ENCODE data around the gene ALG14.
A peak's percentile ranks its signal among the peaks of the same experiment; 100 is the strongest.
"Not testable (repeated sequence)": the region's sequence is repeated elsewhere in the genome, so short reads cannot be mapped to it uniquely, and the experiment has no call there.

Gene ALG14

DNA sequence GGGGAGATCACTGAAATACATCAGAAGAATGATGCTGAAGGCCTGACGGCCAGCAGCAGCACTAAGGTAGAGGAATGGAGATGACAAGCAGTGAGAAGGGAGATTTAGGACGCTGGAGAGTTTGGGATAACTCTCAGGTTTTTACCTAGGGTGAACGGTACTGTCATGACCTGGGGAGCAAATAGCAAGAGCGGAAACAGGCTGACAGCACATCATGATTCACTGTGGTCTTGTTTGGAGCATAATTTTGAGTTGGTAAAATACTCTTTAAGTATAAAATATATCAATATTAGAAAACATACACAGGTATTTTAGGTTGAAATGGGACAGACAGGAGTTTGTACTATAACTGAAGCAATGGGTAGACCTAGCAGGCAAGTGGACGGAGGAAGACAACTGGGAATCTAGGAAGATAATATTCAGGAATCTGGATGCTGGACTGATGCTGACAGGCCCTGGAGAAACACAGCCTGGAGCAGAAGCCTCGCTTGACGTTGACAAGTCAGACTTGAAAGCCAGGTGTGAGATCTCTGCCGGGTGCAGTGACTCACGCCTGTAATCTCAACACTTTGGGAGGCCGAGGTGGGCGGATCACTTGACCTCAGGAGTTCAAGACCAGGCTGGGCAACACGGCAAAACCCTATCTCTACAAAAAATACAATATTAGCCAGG is 33.3 kb downstream of the ALG14 start:
- H3K9me3 Mint-ChIP-seq: no peaks in the 10 kb centered on the region
- H3K36me3 Mint-ChIP-seq: no peaks in the 10 kb centered on the region
- ATAC-seq (no peak), DNase-seq (ENCODE audit: low spot score in 2 of 2) (no peak)
- no peak overlapping the region for H3K27ac Mint-ChIP-seq
- H3K4me1 Mint-ChIP-seq: no peaks in the 10 kb centered on the region
- no peak overlapping the region for H3K4me3 Mint-ChIP-seq

- no peaks in the 10 kb centered on the region for H3K36me3 Mint-ChIP-seq
- H3K4me3 Mint-ChIP-seq: no peak overlapping the region
- no peak overlapping the region for H3K27ac Mint-ChIP-seq
- H3K9me3 Mint-ChIP-seq: no peaks in the 10 kb centered on the region
- ATAC-seq: no peak
- no peaks in the 10 kb centered on the region for H3K4me1 Mint-ChIP-seq
- no peak for DNase-seq (ENCODE audit: low spot score in 2 of 2)
Measured at GRCh38 chr1:95035536-95035935, 37.2 kb downstream of the ALG14 start.

- Mint-ChIP-seq H3K4me1 (no peaks in the 10 kb centered on the region), H3K4me3 (no peak overlapping the region), H3K9me3 (no peaks in the 10 kb centered on the region), H3K27ac (no peak overlapping the region), H3K36me3 (no peaks in the 10 kb centered on the region)
- ATAC-seq (no peak), DNase-seq (ENCODE audit: low spot score in 2 of 2) (no peak)
Measured at GRCh38 chr1:95034506-95034905, 38.2 kb downstream of the ALG14 start.

GRCh38 chr1:95033843-95034242 is 38.9 kb downstream of the ALG14 start:
- no peak overlapping the region for H3K27ac Mint-ChIP-seq
- ATAC-seq (no peak), DNase-seq (ENCODE audit: low spot score in 2 of 2) (no peak)
- no peaks in the 10 kb centered on the region for H3K4me1 Mint-ChIP-seq
- peaks cover 3% of the 10 kb centered on the region for H3K9me3 Mint-ChIP-seq
- H3K36me3 Mint-ChIP-seq: no peaks in the 10 kb centered on the region
- no peak overlapping the region for H3K4me3 Mint-ChIP-seq

- H3K4me1 Mint-ChIP-seq: no peaks in the 10 kb centered on the region
Measured at GRCh38 chr1:95029532-95029931, 43.2 kb downstream of the ALG14 start.

DNA sequence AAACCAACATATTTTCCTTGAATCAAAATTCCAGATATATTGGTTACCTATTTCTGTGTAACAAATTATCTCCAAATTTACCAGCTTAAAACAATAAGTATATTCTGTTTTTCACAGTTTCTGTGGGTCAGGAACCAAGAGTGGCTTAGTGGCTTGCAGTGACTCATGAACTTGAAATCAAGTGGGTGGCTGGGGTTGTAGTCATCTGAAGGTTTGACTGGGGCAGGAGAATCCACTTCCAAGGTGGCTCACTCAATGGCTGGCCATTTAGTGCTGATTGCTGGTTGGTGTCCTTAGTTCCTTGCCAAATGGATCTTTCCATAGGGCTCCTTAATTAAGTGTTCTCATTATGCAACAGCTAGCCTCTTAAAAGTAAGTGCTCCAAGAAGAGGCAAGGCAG is 43.8 kb downstream of the ALG14 start:
- peak; percentile 67 for ATAC-seq
- Mint-ChIP-seq H3K9me3 (peaks cover 3% of the 10 kb centered on the region), H3K4me1 (no peaks in the 10 kb centered on the region), H3K36me3 (no peaks in the 10 kb centered on the region), H3K27ac (no peak overlapping the region), H3K4me3 (no peak overlapping the region)
- no peak for DNase-seq (ENCODE audit: low spot score in 2 of 2)

More at GRCh38 chr1:95029532-95029931, 43.2 kb downstream of the ALG14 start:
- H3K36me3 Mint-ChIP-seq: no peaks in the 10 kb centered on the region
- no peak for ATAC-seq
- H3K27ac Mint-ChIP-seq: no peak overlapping the region
- H3K4me3 Mint-ChIP-seq: no peak overlapping the region
- H3K9me3 Mint-ChIP-seq: peaks cover 3% of the 10 kb centered on the region
- DNase-seq (ENCODE audit: low spot score in 2 of 2): no peak

DNA sequence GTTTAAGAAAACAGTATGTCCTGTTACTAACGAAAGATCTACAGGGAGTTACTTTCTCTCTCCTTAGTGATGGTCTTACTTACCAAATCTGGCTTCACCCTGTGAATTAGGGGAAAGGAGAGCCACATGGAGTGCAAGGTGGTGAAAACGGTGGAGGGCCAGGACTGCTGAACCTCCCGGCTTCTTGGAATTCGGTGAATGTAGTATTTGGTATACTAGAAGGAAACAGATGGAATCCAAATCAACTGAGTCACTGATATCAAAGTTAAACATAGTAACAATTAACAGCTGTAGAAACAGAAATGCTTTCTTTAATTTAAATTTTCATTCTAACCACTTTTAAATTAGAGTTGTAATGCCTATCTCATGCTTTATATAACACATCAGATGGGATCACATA is 45.7 kb downstream of the ALG14 start:
- Mint-ChIP-seq H3K4me1 (no peaks in the 10 kb centered on the region), H3K9me3 (peaks cover 3% of the 10 kb centered on the region), H3K4me3 (no peak overlapping the region), H3K36me3 (no peaks in the 10 kb centered on the region), H3K27ac (no peak overlapping the region)
- no peak for DNase-seq (ENCODE audit: low spot score in 2 of 2)
- no peak for ATAC-seq

GRCh38 chr1:95023399-95024043 is 49.2 kb downstream of the ALG14 start:
- DNase-seq (ENCODE audit: low spot score in 2 of 2) (no peak), ATAC-seq (no peak)
- no peak overlapping the region for H3K4me3 Mint-ChIP-seq
- no peaks in the 10 kb centered on the region for H3K36me3 Mint-ChIP-seq
- no peaks in the 10 kb centered on the region for H3K4me1 Mint-ChIP-seq
- H3K9me3 Mint-ChIP-seq: no peaks in the 10 kb centered on the region
- H3K27ac Mint-ChIP-seq: no peak overlapping the region

DNA sequence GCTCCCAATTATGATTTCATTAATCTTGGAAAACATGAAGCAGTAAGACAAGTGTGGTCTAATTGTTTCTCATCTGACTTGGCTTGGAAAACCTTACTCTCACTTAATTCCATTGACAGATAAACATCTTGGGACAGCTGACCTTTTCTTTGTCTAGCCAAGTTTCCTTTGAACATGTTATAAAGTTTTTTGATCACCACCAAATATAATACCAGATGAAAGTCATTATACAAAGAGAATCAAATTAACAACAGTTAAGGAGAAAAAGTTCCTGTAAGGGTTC is 50.2 kb downstream of the ALG14 start:
- Mint-ChIP-seq H3K27ac (no peak overlapping the region), H3K36me3 (no peaks in the 10 kb centered on the region), H3K9me3 (no peaks in the 10 kb centered on the region), H3K4me1 (no peaks in the 10 kb centered on the region), H3K4me3 (no peak overlapping the region)
- DNase-seq (ENCODE audit: low spot score in 2 of 2) (no peak), ATAC-seq (no peak)

GRCh38 chr1:95021805-95022643 is 50.7 kb downstream of the ALG14 start:
- H3K4me3 Mint-ChIP-seq: no peak overlapping the region
- H3K4me1 Mint-ChIP-seq: no peaks in the 10 kb centered on the region
- no peak for ATAC-seq
- no peaks in the 10 kb centered on the region for H3K36me3 Mint-ChIP-seq
- H3K27ac Mint-ChIP-seq: no peak overlapping the region
- no peaks in the 10 kb centered on the region for H3K9me3 Mint-ChIP-seq
- no peak for DNase-seq (ENCODE audit: low spot score in 2 of 2)

DNA sequence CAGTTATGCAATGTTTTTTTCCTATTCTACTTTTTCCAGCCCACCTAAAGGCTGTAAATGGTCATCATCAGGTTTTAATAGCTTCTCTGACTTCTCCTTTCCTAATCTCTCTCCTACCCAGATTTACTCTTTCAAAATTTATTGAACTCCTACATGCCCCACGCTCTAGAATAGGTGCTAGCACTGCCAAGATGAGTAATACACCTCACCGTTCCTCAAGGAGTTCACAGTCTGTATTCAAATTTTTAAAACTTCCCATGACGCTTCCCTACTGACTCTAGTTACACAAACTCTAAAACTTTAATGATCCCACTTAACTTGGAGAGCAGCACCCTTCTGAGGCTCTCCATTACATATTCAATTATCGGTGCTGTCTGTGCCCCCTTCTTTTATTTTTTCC is 51.6 kb downstream of the ALG14 start:
- Mint-ChIP-seq H3K9me3 (no peaks in the 10 kb centered on the region), H3K4me1 (no peaks in the 10 kb centered on the region), H3K36me3 (no peaks in the 10 kb centered on the region), H3K27ac (peak overlapping the region; percentile 48), H3K4me3 (no peak overlapping the region)
- DNase-seq (ENCODE audit: low spot score in 2 of 2) (no peak), ATAC-seq (no peak)

DNA sequence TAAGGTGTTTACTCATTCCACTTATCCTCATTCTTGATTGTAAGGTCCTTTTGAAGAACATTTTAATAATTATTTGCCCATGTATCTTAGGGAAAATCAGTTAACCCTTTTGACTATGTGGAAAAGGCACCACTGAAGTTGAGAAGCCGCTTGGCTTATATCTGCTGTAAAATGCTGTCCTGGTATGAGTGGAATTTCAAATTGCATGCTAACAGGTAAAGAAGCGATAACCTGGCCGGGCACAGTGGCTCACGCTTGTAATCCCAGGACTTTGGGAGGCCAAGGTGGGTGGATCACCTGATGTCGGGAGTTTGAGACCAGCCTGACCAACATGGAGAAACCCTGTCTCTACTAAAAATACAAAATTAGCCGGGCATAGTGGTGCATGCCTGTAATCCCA is 53.3 kb downstream of the ALG14 start:
- not testable (repeated sequence) for ATAC-seq; H3K9me3 Mint-ChIP-seq; H3K4me1 Mint-ChIP-seq; H3K27ac Mint-ChIP-seq; H3K4me3 Mint-ChIP-seq; H3K36me3 Mint-ChIP-seq; DNase-seq (ENCODE audit: low spot score in 2 of 2)

DNA sequence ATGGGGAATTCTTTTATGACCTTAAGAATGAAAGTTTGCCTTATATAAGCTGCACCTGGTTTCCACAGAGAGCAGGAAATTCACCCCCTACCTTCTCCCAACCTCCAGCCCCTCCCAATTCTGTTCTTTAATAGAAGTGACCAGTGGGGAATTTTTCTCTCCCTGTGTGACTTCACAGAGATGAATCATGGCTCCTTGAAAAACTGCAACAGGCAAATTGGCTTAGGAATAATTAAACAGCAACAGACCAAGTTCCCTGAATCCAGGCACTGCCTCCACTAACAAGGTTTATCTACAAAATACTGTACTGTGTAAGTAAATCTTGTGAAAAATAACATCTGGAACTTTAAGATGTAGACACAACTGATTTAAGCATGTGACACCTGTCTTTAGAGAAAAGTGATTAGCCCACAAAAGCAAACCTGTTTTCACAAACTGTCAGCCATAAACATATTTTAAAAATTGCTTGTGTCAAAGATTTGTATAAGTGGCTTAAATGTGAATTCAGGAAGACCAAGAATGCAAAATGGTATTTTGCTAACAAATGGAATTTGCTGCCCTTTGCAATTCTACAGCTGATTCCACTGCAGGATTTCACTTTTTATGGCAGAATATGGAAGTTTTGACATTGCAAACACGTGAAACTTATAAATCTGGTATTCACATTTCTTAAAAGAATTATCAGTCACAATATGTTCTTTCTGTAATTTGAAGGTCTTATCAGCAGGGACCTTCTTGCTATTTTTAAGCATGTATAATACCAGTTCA is 54.0 kb downstream of the ALG14 start:
- H3K9me3 Mint-ChIP-seq: no peaks in the 10 kb centered on the region
- DNase-seq (ENCODE audit: low spot score in 2 of 2) (no peak), ATAC-seq (no peak)
- no peak overlapping the region for H3K27ac Mint-ChIP-seq
- H3K36me3 Mint-ChIP-seq: no peaks in the 10 kb centered on the region
- H3K4me1 Mint-ChIP-seq: no peaks in the 10 kb centered on the region
- H3K4me3 Mint-ChIP-seq: no peak overlapping the region

GRCh38 chr1:95017775-95018174 is 55.0 kb downstream of the ALG14 start:
- H3K9me3 Mint-ChIP-seq: no peaks in the 10 kb centered on the region
- H3K4me3 Mint-ChIP-seq: no peak overlapping the region
- no peaks in the 10 kb centered on the region for H3K4me1 Mint-ChIP-seq
- no peak overlapping the region for H3K27ac Mint-ChIP-seq
- DNase-seq (ENCODE audit: low spot score in 2 of 2) (no peak), ATAC-seq (no peak)
- H3K36me3 Mint-ChIP-seq: no peaks in the 10 kb centered on the region

GRCh38 chr1:95015076-95015475 is 57.7 kb downstream of the ALG14 start:
- H3K27ac Mint-ChIP-seq: no peak overlapping the region
- H3K4me1 Mint-ChIP-seq: no peaks in the 10 kb centered on the region
- no peak for DNase-seq (ENCODE audit: low spot score in 2 of 2)
- no peak overlapping the region for H3K4me3 Mint-ChIP-seq
- H3K36me3 Mint-ChIP-seq: no peaks in the 10 kb centered on the region
- no peak for ATAC-seq
- H3K9me3 Mint-ChIP-seq: no peaks in the 10 kb centered on the region
